ENCODE data around the gene BMX. TPM values are rescaled to one million over a fixed set of nuclear protein-coding genes. Genes with fewer than 3 reads are reported as not detected.

The BMX gene
- total RNA-seq, 1 donor from 2014 or later: 0.74 TPM

DNA sequence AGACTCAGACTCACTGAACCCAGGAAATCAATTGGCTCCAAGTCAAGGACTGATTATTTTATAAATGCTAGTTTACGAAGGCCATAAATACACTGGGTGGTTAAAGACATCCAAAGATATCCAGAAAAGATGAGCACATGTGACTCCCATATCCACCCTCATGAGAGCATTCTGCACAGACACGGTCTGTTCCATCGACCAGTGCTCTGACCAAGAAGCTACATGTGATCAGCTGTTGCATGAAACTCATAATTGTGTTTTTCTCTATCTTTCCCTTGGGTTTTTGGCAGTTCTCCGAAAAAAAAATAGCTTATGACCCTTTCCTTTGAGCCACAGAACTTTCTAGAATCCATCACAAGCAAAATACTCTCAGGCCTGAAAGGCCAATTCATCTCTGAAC is 4.8 kb upstream of the BMX start:
- H3K4me3 Mint-ChIP-seq (ENCODE audit: unreplicated experiment): no peak overlapping the region
- no peaks in the 10 kb centered on the region for H3K36me3 Mint-ChIP-seq (ENCODE audit: low read depth, unreplicated experiment)
- H3K9me3 Mint-ChIP-seq (ENCODE audit: unreplicated experiment): no peaks in the 10 kb centered on the region
- H3K27me3 Mint-ChIP-seq (ENCODE audit: unreplicated experiment): no peaks in the 10 kb centered on the region
- no peak for DNase-seq (ENCODE audit: low spot score)
- H3K4me1 Mint-ChIP-seq (ENCODE audit: unreplicated experiment): peaks cover 31% of the 10 kb centered on the region
- H3K27ac Mint-ChIP-seq (ENCODE audit: unreplicated experiment): no peak overlapping the region
- no peak for TF ChIP-seq CTCF (IDR thresholded peaks at IDR 0.05; ENCODE audit: unreplicated experiment)

GRCh38 chrX:15496824-15497223 is 3.8 kb upstream of the BMX start:
- DNase-seq (ENCODE audit: low spot score): no peak
- no peak for TF ChIP-seq CTCF (IDR thresholded peaks at IDR 0.05; ENCODE audit: unreplicated experiment)
- Mint-ChIP-seq H3K27ac (ENCODE audit: unreplicated experiment) (no peak overlapping the region), H3K27me3 (ENCODE audit: unreplicated experiment) (no peaks in the 10 kb centered on the region), H3K4me1 (ENCODE audit: unreplicated experiment) (peaks cover 31% of the 10 kb centered on the region), H3K36me3 (ENCODE audit: low read depth, unreplicated experiment) (no peaks in the 10 kb centered on the region), H3K4me3 (ENCODE audit: unreplicated experiment) (no peak overlapping the region), H3K9me3 (ENCODE audit: unreplicated experiment) (no peaks in the 10 kb centered on the region)

GRCh38 chrX:15497865-15498264 is 2.7 kb upstream of the BMX start:
- Mint-ChIP-seq H3K27ac (ENCODE audit: unreplicated experiment) (no peak overlapping the region), H3K4me3 (ENCODE audit: unreplicated experiment) (no peak overlapping the region), H3K4me1 (ENCODE audit: unreplicated experiment) (peaks cover 32% of the 10 kb centered on the region), H3K27me3 (ENCODE audit: unreplicated experiment) (no peaks in the 10 kb centered on the region), H3K36me3 (ENCODE audit: low read depth, unreplicated experiment) (no peaks in the 10 kb centered on the region), H3K9me3 (ENCODE audit: unreplicated experiment) (no peaks in the 10 kb centered on the region)
- DNase-seq (ENCODE audit: low spot score): peak; percentile 67
- TF ChIP-seq CTCF (IDR thresholded peaks at IDR 0.05; ENCODE audit: unreplicated experiment): peak; percentile 52

DNA sequence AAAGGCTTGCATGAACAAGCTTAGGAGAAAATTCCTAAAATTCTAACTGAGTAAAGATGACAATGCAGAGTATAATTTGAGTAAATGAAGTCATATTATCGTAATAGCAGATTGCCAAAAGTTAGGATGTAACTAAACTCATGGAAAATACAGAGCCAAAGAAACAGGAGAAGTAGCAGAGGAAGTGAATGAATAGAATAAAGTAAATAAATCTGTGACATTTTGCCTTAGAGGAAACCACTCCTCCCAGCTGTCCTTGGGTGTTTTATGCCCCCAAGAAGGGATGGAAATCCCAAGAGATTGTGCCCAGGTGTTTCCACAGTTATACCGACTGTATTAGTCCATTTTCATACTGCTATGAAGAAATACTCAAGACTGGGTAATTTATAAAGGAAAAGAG is 1.9 kb upstream of the BMX start:
- Mint-ChIP-seq H3K27ac (ENCODE audit: unreplicated experiment) (no peak overlapping the region), H3K9me3 (ENCODE audit: unreplicated experiment) (no peaks in the 10 kb centered on the region), H3K27me3 (ENCODE audit: unreplicated experiment) (no peaks in the 10 kb centered on the region), H3K4me3 (ENCODE audit: unreplicated experiment) (no peak overlapping the region), H3K4me1 (ENCODE audit: unreplicated experiment) (peaks cover 31% of the 10 kb centered on the region), H3K36me3 (ENCODE audit: low read depth, unreplicated experiment) (no peaks in the 10 kb centered on the region)
- no peak for TF ChIP-seq CTCF (IDR thresholded peaks at IDR 0.05; ENCODE audit: unreplicated experiment)
- no peak for DNase-seq (ENCODE audit: low spot score)

GRCh38 chrX:15499976-15500375 is 631 bp upstream of the BMX start:
- Mint-ChIP-seq H3K9me3 (ENCODE audit: unreplicated experiment) (no peaks in the 10 kb centered on the region), H3K36me3 (ENCODE audit: low read depth, unreplicated experiment) (no peaks in the 10 kb centered on the region), H3K27ac (ENCODE audit: unreplicated experiment) (no peak overlapping the region), H3K27me3 (ENCODE audit: unreplicated experiment) (no peaks in the 10 kb centered on the region), H3K4me1 (ENCODE audit: unreplicated experiment) (peaks cover 30% of the 10 kb centered on the region), H3K4me3 (ENCODE audit: unreplicated experiment) (no peak overlapping the region)
- TF ChIP-seq CTCF (IDR thresholded peaks at IDR 0.05; ENCODE audit: unreplicated experiment): no peak
- no peak for DNase-seq (ENCODE audit: low spot score)

All from endothelial cell (in vitro differentiated cells).